Endothelial cell of umbilical vein (primary cell): Measurements from ENCODE around the gene COTL1. TPM values are rescaled to one million over a fixed set of nuclear protein-coding genes. Genes with fewer than 3 reads are reported as not detected.

Source experiments
- BruUV-seq: library from RNA; stranded (reverse); fragments of 400-500 nt; replicated peaks from 2 replicates; lab custom pipeline; 2021; lab: Mats Ljungman, UMichigan
- CTCF ChIA-PET: fragments of 300-600, 350-600 bp; sonication (Branson Sonifier 250); formaldehyde crosslinking; loops from one replicate; lab custom pipeline; 2021; ENCODE audit warnings: antibody characterized with exemption, inconsistent platforms; lab: Charles Lee
- POLR2A ChIA-PET: fragments of 300-600, 350-600 bp; sonication (Branson Sonifier 250); formaldehyde crosslinking; loops from one replicate; lab custom pipeline; 2021; ENCODE audit warnings: antibody characterized with exemption, inconsistent platforms; lab: Charles Lee
- DNase-seq: peaks from one replicate; pipeline ENCODE4 v3.0.0-alpha.2; 2011; ENCODE audit warnings: low read depth, low spot score
- FAIRE-seq: peaks from 2 replicates; lab custom pipeline; 2011; peaks lifted over from hg19 to GRCh38; lab: Jason Lieb, UNC
- H2AFZ ChIP-seq: 2 replicates; pipeline ENCODE4 v1.6.0; 2012; ENCODE audit warnings: low read depth, low read length, control low read depth, inconsistent platforms
- H3K27ac ChIP-seq: 2 replicates; pipeline ENCODE4 v1.5.1; 2011; ENCODE audit warnings: low read depth, mild to moderate bottlenecking, control low read depth, low read length, moderate library complexity; ENCODE audit not compliant: insufficient read depth
- H3K27me3 ChIP-seq, 2 experiments: 2 replicates each; pipeline versions ENCODE4 v1.6.0 to v1.6.1; 2011; ENCODE audit warnings: low read length in 2 of 2, mixed read lengths in 1 of 2; ENCODE audit not compliant: control insufficient read depth in 2 of 2, insufficient read depth in 2 of 2
- H3K36me3 ChIP-seq, 2 experiments: 2 replicates in 1 of 2; 3 replicates in 1 of 2; pipeline ENCODE4 v1.5.1; 2011; ENCODE audit warnings: low read length in 2 of 2, mild to moderate bottlenecking in 1 of 2, moderate library complexity in 1 of 2; ENCODE audit not compliant: control insufficient read depth in 2 of 2, insufficient read depth in 2 of 2; ENCODE audit errors: extremely low read depth in 1 of 2
- H3K4me1 ChIP-seq: 3 replicates; pipeline ENCODE4 v1.5.1; 2011; ENCODE audit warnings: mild to moderate bottlenecking, low read length; ENCODE audit not compliant: control insufficient read depth, insufficient read depth; ENCODE audit errors: extremely low read depth
- H3K4me2 ChIP-seq: 2 replicates; pipeline ENCODE4 v1.6.1; 2011; ENCODE audit warnings: low read length, control low read depth, mixed read lengths; ENCODE audit not compliant: insufficient read depth
- H3K4me3 ChIP-seq, 3 experiments: fragments of 200-600 bp in 1 of 3; sonication (generic), shearing (Covaris generic) in 1 of 3; replicated peaks in 1 of 3; 2 replicates each; pipeline ENCODE4 v1.5.1; 2011 to 2016; ENCODE audit warnings: control low read depth in 3 of 3, low read length in 3 of 3, mild to moderate bottlenecking in 2 of 3, inconsistent platforms in 1 of 3, low read depth in 1 of 3, moderate library complexity in 1 of 3; ENCODE audit not compliant: insufficient read depth in 1 of 3
- H3K79me2 ChIP-seq: 2 replicates; pipeline ENCODE4 v1.6.0; 2012; ENCODE audit warnings: low read length, inconsistent platforms; ENCODE audit not compliant: control insufficient read depth, insufficient read depth
- H3K9ac ChIP-seq: replicated peaks from 2 replicates; pipeline ENCODE3; 2011; ENCODE audit warnings: low read length, control low read depth; ENCODE audit not compliant: insufficient read depth; ENCODE audit errors: extremely low read depth
- H3K9me1 ChIP-seq: replicated peaks from 3 replicates; pipeline ENCODE4 v1.6.0; 2011; ENCODE audit warnings: mild to moderate bottlenecking, low read length; ENCODE audit not compliant: control insufficient read depth, insufficient read depth; ENCODE audit errors: extremely low read depth
- H3K9me3 ChIP-seq: replicated peaks from 2 replicates; pipeline ENCODE4 v1.5.1; 2012; ENCODE audit warnings: low read length, inconsistent platforms; ENCODE audit not compliant: control insufficient read depth, insufficient read depth
- H4K20me1 ChIP-seq: replicated peaks from 2 replicates; pipeline ENCODE3; 2011; ENCODE audit warnings: mild to moderate bottlenecking, low read length; ENCODE audit not compliant: control insufficient read depth, insufficient read depth; ENCODE audit errors: extremely low read depth
- CTCF ChIP-seq, 2 donors: IDR thresholded peaks; 1 replicate in 1 of 2; 2 replicates in 1 of 2; pipeline ENCODE4 v1.5.1; 2011; ENCODE audit warnings: low read length in 2 of 2, mild to moderate bottlenecking in 2 of 2, moderate library complexity in 2 of 2, control low read depth in 1 of 2, inconsistent platforms in 1 of 2, low read depth in 1 of 2; ENCODE audit not compliant: insufficient read depth in 1 of 2; ENCODE audit errors: extremely low read depth in 1 of 2
- EZH2 ChIP-seq: IDR thresholded peaks from 2 replicates; pipeline ENCODE4 v1.6.1; 2012; ENCODE audit warnings: borderline replicate concordance, low read depth, mild to moderate bottlenecking, moderate library complexity, low read length, inconsistent platforms; ENCODE audit not compliant: severe bottlenecking
- FOS ChIP-seq: IDR thresholded peaks from 2 replicates; pipeline ENCODE4 v1.6.1; 2011; ENCODE audit warnings: mild to moderate bottlenecking, low read length, moderate library complexity, borderline replicate concordance; ENCODE audit not compliant: insufficient read depth
- GATA2 ChIP-seq: IDR thresholded peaks from 2 replicates; pipeline ENCODE4 v1.7.0; 2011; ENCODE audit warnings: low read depth, mild to moderate bottlenecking, moderate library complexity, mixed read lengths, low read length; ENCODE audit not compliant: insufficient read length, insufficient read depth
- JUN ChIP-seq: IDR thresholded peaks from 2 replicates; pipeline ENCODE4 v1.6.1; 2011; ENCODE audit warnings: borderline replicate concordance, low read depth; ENCODE audit not compliant: insufficient read length, insufficient read depth
- MAX ChIP-seq: IDR thresholded peaks from 2 replicates; pipeline ENCODE4 v1.6.1; 2011; ENCODE audit not compliant: insufficient read depth, insufficient read length
- MYC ChIP-seq: IDR thresholded peaks from one replicate; pipeline ENCODE4 v1.6.1; 2011; ENCODE audit warnings: mild to moderate bottlenecking, low read depth, low read length
- POLR2A ChIP-seq: IDR thresholded peaks from 2 replicates; pipeline ENCODE4 v1.6.1; 2012; ENCODE audit warnings: low read depth, mild to moderate bottlenecking, control low read depth, low read length
- POLR2AphosphoS5 ChIP-seq: IDR thresholded peaks from 2 replicates; pipeline ENCODE4 v1.6.1; 2012; ENCODE audit warnings: low read depth, mild to moderate bottlenecking, control low read depth, low read length, moderate library complexity; ENCODE audit not compliant: insufficient read depth
- dilution Hi-C: fragments of 300-500 bp; cut with MboI; formaldehyde crosslinking; loops from one replicate; pipeline ENCODE4 v1.15.0; 2019; ENCODE audit warnings: low sequenced_read_pairs; ENCODE audit not compliant: extremely low pct_ligation_motif_present
- intact Hi-C: fragments of 100-400 bp; cut with micrococcal nuclease; formaldehyde crosslinking; loops from one replicate; pipeline ENCODE4 v1.10.0; 2022
- polyA plus RNA-seq, 4 experiments: library from polyadenylated mRNA; depleted of rRNA in 3 of 4; stranded (reverse) in 3 of 4; unstranded in 1 of 4; fragments of >200 nt; gene quantifications; 2 replicates each; pipeline versions ENCODE4 v1.2.1 to v1.2.3, GENCODE V29; 2011 to 2012; ENCODE audit warnings: missing spikeins in 1 of 4
- total RNA-seq: library from RNA; stranded (reverse); gene quantifications from 2 replicates; pipeline ENCODE4 v1.2.3, GENCODE V29; 2021

The COTL1 gene
- total and polyA plus RNA-seq, 2 donors (not counting 3 experiments of a cell fraction or from before 2014, with no cell fraction given): 90.0 to 200 TPM

- Histone ChIP-seq H3K4me2 (peak overlapping the region; percentile 20), H3K9ac (no peak overlapping the region), H3K27me3 (no peaks in the 10 kb centered on the region), H3K4me3 (no peak overlapping the region), H3K27ac (peak overlapping the region; percentile 41), H3K79me2 (peaks cover 69% of the 10 kb centered on the region), H2AFZ (no peak overlapping the region), H3K4me1 (peaks cover 55% of the 10 kb centered on the region), H3K9me1 (no peaks in the 10 kb centered on the region), H3K9me3 (no peaks in the 10 kb centered on the region), H4K20me1 (no peaks in the 10 kb centered on the region), H3K36me3 (peaks cover 0 to 2% of the 10 kb centered on the region in 2 experiments)
- TF ChIP-seq CTCF (IDR thresholded peaks at IDR 0.05; ENCODE audit: extremely low read depth in 1 of 2, insufficient read depth in 1 of 2, low read depth in 1 of 2, low read length in 2 of 2) (no peak), EZH2 (no peak), MYC (no peak), JUN (no peak), GATA2 (no peak), FOS (no peak), MAX (no peak), POLR2AphosphoS5 (no peak), POLR2A (no peak)
- CTCF ChIA-PET: interaction anchor here (0.5 to 3.4 kb wide), 6 partner anchors 30 to 92 kb away, joined by 3 to 23 read pairs (median 4); no protein-coding TSS in a partner anchor
- POLR2A ChIA-PET: interaction anchor here (0.6 kb wide), 1 partner anchor 108 kb away, joined by 6 read pairs; no protein-coding TSS in a partner anchor
- DNase-seq (no peak), FAIRE-seq (no peak)
- dilution Hi-C loops (no loop called here), intact Hi-C loops (loop anchor here (2.0 kb wide), 2 partner anchors 49 to 65 kb away; no protein-coding TSS in a partner anchor)
- BruUV-seq: no TSS peak
Observed at GRCh38 chr16:84597931-84598351, 19.9 kb downstream of the COTL1 start.
